Amniotic stem cell (primary cell): ENCODE measurements around the gene MT3.

Experiments used
- DNase-seq: peaks from one replicate; lab custom pipeline; 2025; lab: John Stamatoyannopoulos, UW

Gene MT3

GRCh38 chr16:56589141-56590039 is at the start of gene MT3:
Gene MT3 (plus strand): TSS chr16:56589528. CDS start chr16:56589591, 63 bp downstream.
- DNase-seq = no peak

GRCh38 chr16:56539656-56540055 is 49.7 kb upstream of the MT3 start:
- no peak for DNase-seq

GRCh38 chr16:56542039-56542438 is 47.3 kb upstream of the MT3 start:
- DNase-seq = no peak

GRCh38 chr16:56547120-56547948 is 42.0 kb upstream of the MT3 start:
- DNase-seq = no peak

- DNase-seq = no peak
Observed at GRCh38 chr16:56547949-56548567, 41.3 kb upstream of the MT3 start.

GRCh38 chr16:56549161-56549560 is 40.2 kb upstream of the MT3 start:
- DNase-seq = no peak

- no peak for DNase-seq
Observed at GRCh38 chr16:56549744-56550385, 39.5 kb upstream of the MT3 start.

GRCh38 chr16:56551796-56552738 is 37.3 kb upstream of the MT3 start:
- DNase-seq = no peak

- no peak for DNase-seq
Observed at GRCh38 chr16:56554441-56554840, 34.9 kb upstream of the MT3 start.

- DNase-seq = peak; percentile 17
Observed at GRCh38 chr16:56558024-56558747, 31.1 kb upstream of the MT3 start.

- DNase-seq = no peak
Observed at GRCh38 chr16:56559109-56559508, 30.2 kb upstream of the MT3 start.

- DNase-seq = no peak
Observed at GRCh38 chr16:56560447-56560846, 28.9 kb upstream of the MT3 start.

- no peak for DNase-seq
Observed at GRCh38 chr16:56561126-56561525, 28.2 kb upstream of the MT3 start.

GRCh38 chr16:56564793-56565477 is 24.4 kb upstream of the MT3 start, which contains the start of gene MT4:
Gene MT4 (plus strand): TSS chr16:56565073. CDS start chr16:56565129, 56 bp downstream.
- no peak for DNase-seq

GRCh38 chr16:56569971-56570370 is 19.4 kb upstream of the MT3 start:
- DNase-seq = no peak

- DNase-seq = no peak
Observed at GRCh38 chr16:56571525-56571924, 17.8 kb upstream of the MT3 start.

- no peak for DNase-seq
Observed at GRCh38 chr16:56574625-56575024, 14.7 kb upstream of the MT3 start.

- DNase-seq = peak; percentile 9
Observed at GRCh38 chr16:56576585-56577299, 12.6 kb upstream of the MT3 start.

- no peak for DNase-seq
Observed at GRCh38 chr16:56577300-56577625, 12.1 kb upstream of the MT3 start.
